GM18526 (cell line): ENCODE measurements around the gene RGS12.

Experiments
- POLR2A ChIP-seq: IDR thresholded peaks from 3 replicates; pipeline ENCODE4 v1.6.1; 2011; ENCODE audit not compliant: insufficient read length; ENCODE audit errors: extremely low read depth

Gene RGS12

GRCh38 chr4:3250438-3250955, 42.3 kb upstream of the RGS12 start:
- no peak for TF ChIP-seq POLR2A

GRCh38 chr4:3250956-3251690, 41.7 kb upstream of the RGS12 start:
- TF ChIP-seq POLR2A, result no peak

GRCh38 chr4:3251691-3252479, 40.9 kb upstream of the RGS12 start:
- TF ChIP-seq POLR2A, result no peak

GRCh38 chr4:3252480-3252828, 40.4 kb upstream of the RGS12 start:
- TF ChIP-seq POLR2A, result no peak

- TF ChIP-seq POLR2A, result no peak
Measured at GRCh38 chr4:3252831-3253641, 39.8 kb upstream of the RGS12 start.

- no peak for TF ChIP-seq POLR2A
Measured at GRCh38 chr4:3253808-3254207, 39.0 kb upstream of the RGS12 start.

GRCh38 chr4:3254302-3255131, 38.3 kb upstream of the RGS12 start:
- TF ChIP-seq POLR2A, result no peak

GRCh38 chr4:3255611-3256186, 37.1 kb upstream of the RGS12 start:
- TF ChIP-seq POLR2A, result no peak

- TF ChIP-seq POLR2A, result no peak
Measured at GRCh38 chr4:3256230-3257102, 36.4 kb upstream of the RGS12 start.

GRCh38 chr4:3257103-3257555, 35.7 kb upstream of the RGS12 start:
- no peak for TF ChIP-seq POLR2A

GRCh38 chr4:3257556-3258482, 35.0 kb upstream of the RGS12 start:
- no peak for TF ChIP-seq POLR2A
